GM12878 (cell line): Measurements from ENCODE around the gene LRIT2. TPM values are rescaled to one million over a fixed set of nuclear protein-coding genes. Genes with fewer than 3 reads are reported as not detected.

Experiments used
- ATAC-seq: fragments of 200-7000 bp; cut with Tn5 transposase; 3 replicates; pipeline ENCODE4 v1.9.1; 2020; ENCODE audit warnings: mild to moderate bottlenecking, moderate library complexity
- BruUV-seq: library from RNA; stranded (reverse); fragments of 400-500 nt; replicated peaks from 2 replicates; lab custom pipeline; 2021; lab: Mats Ljungman, UMichigan
- CTCF ChIA-PET: fragments of 300-600 bp; sonication (Branson Sonifier 250); formaldehyde crosslinking; extraction: SDS; loops from one replicate; lab custom pipeline; 2021; ENCODE audit warnings: inconsistent platforms; lab: Yijun Ruan, JAX
- POLR2A ChIA-PET: fragments of 350-600 bp; formaldehyde crosslinking; extraction: SDS; loops from one replicate; lab custom pipeline; 2021; ENCODE audit warnings: inconsistent platforms; lab: Charles Lee
- RAD21 ChIA-PET: fragments of 300-600 bp; sonication (Branson Sonifier 250); formaldehyde crosslinking; loops from one replicate; lab custom pipeline; 2023; ENCODE audit warnings: antibody characterized with exemption; ENCODE audit not compliant: unreplicated experiment; lab: Charles Lee
- SMC1A ChIA-PET: fragments of 300-600 bp; sonication (Branson Sonifier 250); formaldehyde crosslinking; loops from one replicate; lab custom pipeline; 2023; ENCODE audit not compliant: unreplicated experiment, uncharacterized antibody; lab: Charles Lee
- DNase-seq: peaks from one replicate; pipeline ENCODE4 v3.0.0-alpha.2; 2011; ENCODE audit warnings: low read depth, low spot score
- FAIRE-seq: peaks from 3 replicates; lab custom pipeline; 2011; peaks lifted over from hg19 to GRCh38; lab: Jason Lieb, UNC
- H2AFZ ChIP-seq: 2 replicates; pipeline ENCODE4 v1.6.0; 2011; ENCODE audit warnings: low read depth, low read length, control low read depth; ENCODE audit not compliant: control insufficient read depth
- H3K27ac ChIP-seq: 2 replicates; pipeline ENCODE4 v1.5.1; 2011; ENCODE audit warnings: control low read depth; ENCODE audit not compliant: control insufficient read depth, insufficient read depth
- H3K27me3 ChIP-seq, 2 experiments: replicated peaks in 1 of 2; 2 replicates each; pipeline versions ENCODE4 v1.6.0 to v1.6.1; 2011; ENCODE audit warnings: low read length in 1 of 2; ENCODE audit not compliant: control insufficient read depth in 2 of 2, insufficient read depth in 2 of 2
- H3K36me3 ChIP-seq, 2 experiments: 2 replicates each; pipeline ENCODE4 v1.5.1; 2011; ENCODE audit warnings: low read length in 1 of 2; ENCODE audit not compliant: control insufficient read depth in 2 of 2, insufficient read depth in 2 of 2
- H3K4me1 ChIP-seq: 2 replicates; pipeline ENCODE4 v1.6.1; 2011; ENCODE audit warnings: mild to moderate bottlenecking, low read length, moderate library complexity, mixed read lengths; ENCODE audit not compliant: control insufficient read depth, insufficient read depth
- H3K4me2 ChIP-seq: 2 replicates; pipeline ENCODE4 v1.6.0; 2011; ENCODE audit warnings: control low read depth; ENCODE audit not compliant: control insufficient read depth, insufficient read depth
- H3K4me3 ChIP-seq: fragments of 200-600 bp; sonication (generic); 2 replicates; pipeline ENCODE4 v1.5.1; 2016
- H3K79me2 ChIP-seq: 2 replicates; pipeline ENCODE4 v1.6.0; 2011; ENCODE audit warnings: low read length; ENCODE audit not compliant: control insufficient read depth, insufficient read depth
- H3K9ac ChIP-seq: 2 replicates; pipeline ENCODE4 v1.8.0; 2011; ENCODE audit warnings: low read length, control low read depth, mixed read lengths; ENCODE audit not compliant: control insufficient read depth, insufficient read depth
- H3K9me3 ChIP-seq: replicated peaks from 3 replicates; pipeline ENCODE4 v1.5.1; 2011; ENCODE audit warnings: mild to moderate bottlenecking, low read length; ENCODE audit not compliant: control insufficient read depth, insufficient read depth
- H4K20me1 ChIP-seq: 2 replicates; pipeline ENCODE4 v1.6.0; 2011; ENCODE audit not compliant: control insufficient read depth, insufficient read depth
- E4F1 ChIP-seq: fragments of 450-650 bp; IDR thresholded peaks from 2 replicates; pipeline ENCODE4 v1.6.1; 2018; ENCODE audit warnings: borderline replicate concordance, mild to moderate bottlenecking; ENCODE audit not compliant: partially characterized antibody
- MTA2 ChIP-seq: fragments of 450-650 bp; IDR thresholded peaks from 2 replicates; pipeline ENCODE4 v1.6.1; 2016; ENCODE audit warnings: low read depth, mild to moderate bottlenecking, moderate library complexity
- TCF12 ChIP-seq: IDR thresholded peaks from 2 replicates; pipeline ENCODE4 v1.6.1; 2011; ENCODE audit warnings: low read depth, mild to moderate bottlenecking, low read length
- USF1 ChIP-seq: IDR thresholded peaks from 2 replicates; pipeline ENCODE4 v1.6.1; 2011; ENCODE audit warnings: borderline replicate concordance, low read depth, mild to moderate bottlenecking, moderate library complexity, mixed read lengths, low read length; ENCODE audit not compliant: insufficient read depth; ENCODE audit errors: extremely low read length
- WGBS: methylation state at CpG from one replicate; pipeline ENCODE4 v1.1.6; 2016; ENCODE audit warnings: low lambda C conversion rate; ENCODE audit not compliant: insufficient replicate concordance, insufficient coverage; ENCODE audit errors: missing lambda C conversion rate; 5-methylcytosine and 5-hydroxymethylcytosine counted together
- in situ Hi-C: fragments of 300-500 bp; cut with MboI; formaldehyde crosslinking; loops from 9 replicates; pipeline ENCODE4 v1.14.3; 2018; ENCODE audit warnings: mixed read lengths
- intact Hi-C: fragments of 100-400 bp; cut with micrococcal nuclease; formaldehyde crosslinking; loops from one replicate; pipeline ENCODE4 v1.14.2; 2022; ENCODE audit not compliant: unreplicated experiment
- polyA plus RNA-seq, 11 experiments: library from polyadenylated mRNA; depleted of rRNA in 4 of 11; unstranded in 6 of 11; stranded (reverse) in 5 of 11; fragments of >200 nt; fragmentation: Nextera tagmentation in 4 of 11; fragmentation: Illumina TruSeq in 1 of 11; extraction: Ambion mirVana in 4 of 11; extraction: Trizol in 1 of 11; gene quantifications; 1 replicate in 1 of 11; 2 replicates in 10 of 11; pipeline versions ENCODE4 v1.2.1 to v1.2.3, GENCODE V29; 2011 to 2016; ENCODE audit warnings: inconsistent platforms in 2 of 11, missing spikeins in 2 of 11, low read depth in 1 of 11
- total RNA-seq, 4 experiments: library from RNA; depleted of rRNA in 3 of 4; stranded (reverse); fragments of >200 nt in 3 of 4; fragmentation: Illumina TruSeq in 1 of 4; extraction: Trizol in 1 of 4; gene quantifications; 2 replicates each; pipeline versions ENCODE4 v1.2.1 to v1.2.3, GENCODE V29; 2013 to 2021
- TF ChIP-seq, protein P1 (sequence below): fragments of 150-350 bp; IDR thresholded peaks from 2 replicates; pipeline ENCODE4 v1.6.1; 2014; ENCODE audit warnings: mild to moderate bottlenecking, low read depth, low read length

Gene LRIT2
- total and polyA plus RNA-seq, 10 of the 15 experiments (the other 5 are each of a cell fraction or from before 2014, with no cell fraction given), result not detected

- Histone ChIP-seq H2AFZ (no peak overlapping the region), H3K4me2 (no peak overlapping the region), H3K9me3 (no peaks in the 10 kb centered on the region), H4K20me1 (no peaks in the 10 kb centered on the region), H3K4me1 (no peaks in the 10 kb centered on the region), H3K79me2 (no peaks in the 10 kb centered on the region), H3K9ac (no peak overlapping the region), H3K36me3 (no peaks in the 10 kb centered on the region), H3K27ac (no peak overlapping the region), H3K27me3 (no peaks in the 10 kb centered on the region; a peak in 2 of 4 replicates), H3K4me3 (no peak overlapping the region)
- RAD21 ChIA-PET, result no interaction called here
- TF ChIP-seq, protein P1, sequence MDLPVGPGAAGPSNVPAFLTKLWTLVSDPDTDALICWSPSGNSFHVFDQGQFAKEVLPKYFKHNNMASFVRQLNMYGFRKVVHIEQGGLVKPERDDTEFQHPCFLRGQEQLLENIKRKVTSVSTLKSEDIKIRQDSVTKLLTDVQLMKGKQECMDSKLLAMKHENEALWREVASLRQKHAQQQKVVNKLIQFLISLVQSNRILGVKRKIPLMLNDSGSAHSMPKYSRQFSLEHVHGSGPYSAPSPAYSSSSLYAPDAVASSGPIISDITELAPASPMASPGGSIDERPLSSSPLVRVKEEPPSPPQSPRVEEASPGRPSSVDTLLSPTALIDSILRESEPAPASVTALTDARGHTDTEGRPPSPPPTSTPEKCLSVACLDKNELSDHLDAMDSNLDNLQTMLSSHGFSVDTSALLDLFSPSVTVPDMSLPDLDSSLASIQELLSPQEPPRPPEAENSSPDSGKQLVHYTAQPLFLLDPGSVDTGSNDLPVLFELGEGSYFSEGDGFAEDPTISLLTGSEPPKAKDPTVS, result no peak
- TF ChIP-seq E4F1, result no peak
- in situ Hi-C loops, result no loop called here
- no peak for DNase-seq
- WGBS, result 27% methylated on average over 1 of the region's 1 CpG
- no peak for ATAC-seq
- intact Hi-C loops, result no loop called here
- no TSS peak for BruUV-seq
- SMC1A ChIA-PET, result no interaction called here
- CTCF ChIA-PET, result no interaction called here
- POLR2A ChIA-PET, result no interaction called here
- FAIRE-seq, result no peak
Measured at GRCh38 chr10:84230359-84230758, 5.0 kb upstream of the LRIT2 start.

GRCh38 chr10:84227810-84228209 lies 2.5 kb upstream of the LRIT2 start:
- no peaks in the 10 kb centered on the region for H3K79me2 ChIP-seq
- H3K9ac ChIP-seq, result no peak overlapping the region
- no peaks in the 10 kb centered on the region for H3K9me3 ChIP-seq
- ChIA-PET RAD21 (no interaction called here), POLR2A (no interaction called here), SMC1A (no interaction called here), CTCF (interaction anchor here (1.8 kb wide), 1 partner anchor 13 kb away, joined by 10 read pairs; no protein-coding TSS in a partner anchor)
- ATAC-seq (no peak), DNase-seq (no peak), FAIRE-seq (no peak)
- in situ Hi-C loops (no loop called here), intact Hi-C loops (no loop called here)
- TF ChIP-seq TCF12, result no peak
- TF ChIP-seq USF1, result no peak
- TF ChIP-seq MTA2, result no peak
- no peak overlapping the region for H3K27ac ChIP-seq
- H2AFZ ChIP-seq, result no peak overlapping the region
- no peaks in the 10 kb centered on the region; a peak in 2 of 4 replicates for H3K27me3 ChIP-seq
- no peaks in the 10 kb centered on the region for H3K36me3 ChIP-seq
- H3K4me1 ChIP-seq, result no peaks in the 10 kb centered on the region
- H3K4me3 ChIP-seq, result no peak overlapping the region
- no TSS peak for BruUV-seq
- 15% methylated on average over 4 of the region's 4 CpGs for WGBS
- H3K4me2 ChIP-seq, result no peak overlapping the region
- H4K20me1 ChIP-seq, result no peaks in the 10 kb centered on the region
